Gastrocnemius medialis (tissue), 4 donors: Measurements from ENCODE around the gene MS4A8. TPM values are rescaled to one million over a fixed set of nuclear protein-coding genes. Genes with fewer than 3 reads are reported as not detected.

Experiments used
- ATAC-seq, 2 donors: fragments of 150-250 bp; one replicate each; pipeline ENCODE4 v1.9.1; 2016
- DNase-seq, 2 donors: peaks; one replicate each; pipeline ENCODE4 v3.0.0-alpha.2; 2019
- H3K27ac ChIP-seq, 4 donors: fragments of 200-600 bp; sonication (generic); 1 replicate in 1 of 4; 2 replicates in 3 of 4; pipeline ENCODE4 v1.5.1; 2016 to 2018; ENCODE audit warnings: mild to moderate bottlenecking in 2 of 4, moderate library complexity in 1 of 4
- H3K27me3 ChIP-seq, 3 donors: fragments of 200-600 bp; sonication (generic) in 2 of 3; 1 replicate in 1 of 3; 2 replicates in 2 of 3; pipeline versions ENCODE4 v1.5.1 to v1.6.0; 2016 to 2019; ENCODE audit warnings: mild to moderate bottlenecking in 1 of 3, moderate library complexity in 1 of 3
- H3K36me3 ChIP-seq, 2 donors: fragments of 200-600 bp; sonication (generic) in 1 of 2; one replicate each; pipeline ENCODE4 v1.5.1; 2017 to 2018
- H3K4me1 ChIP-seq, 2 donors: fragments of 200-600 bp; sonication (generic) in 1 of 2; one replicate each; pipeline ENCODE4 v1.5.1; 2016 to 2017; ENCODE audit warnings: mild to moderate bottlenecking in 2 of 2
- H3K4me3 ChIP-seq, 4 donors: fragments of 200-600 bp; sonication (generic) in 3 of 4; 1 replicate in 1 of 4; 2 replicates in 3 of 4; pipeline ENCODE4 v1.5.1; 2016 to 2019; ENCODE audit warnings: mild to moderate bottlenecking in 2 of 4
- H3K9me3 ChIP-seq, 3 donors: fragments of 200-600 bp; sonication (generic) in 2 of 3; 1 replicate in 1 of 3; 2 replicates in 2 of 3; pipeline ENCODE4 v1.5.1; 2016 to 2019
- POLR2A ChIP-seq, 2 donors: fragments of 450-650 bp; IDR thresholded peaks; one replicate each; pipeline ENCODE4 v1.6.1; 2017; ENCODE audit warnings: antibody characterized with exemption in 2 of 2, mild to moderate bottlenecking in 2 of 2, moderate library complexity in 2 of 2
- in situ Hi-C, 4 donors: fragments of 200-750 bp; cut with MboI; loops; one replicate each; pipeline versions ENCODE4 v1.15.0 to v1.8.0; 2017; ENCODE audit warnings: low sequenced_read_pairs in 4 of 4
- intact Hi-C: fragments of 100-400 bp; cut with DNase I; formaldehyde crosslinking; loops from one replicate; pipeline ENCODE4 v1.15.1; 2023; ENCODE audit warnings: low total_unique reads
- total RNA-seq, 4 donors: library from RNA; depleted of rRNA; stranded (reverse); fragments of >200 nt; gene quantifications; one replicate each; pipeline versions ENCODE4 v1.1.0 to v1.2.3, GENCODE V29; 2016
- TF ChIP-seq, protein P1 (sequence below), 5 experiments: fragments of 450-650 bp in 3 of 5; fragments of 200-600 bp in 2 of 5; sonication (generic) in 2 of 5; IDR thresholded peaks in 4 of 5; conservative IDR thresholded peaks in 1 of 5; 1 replicate in 4 of 5; 2 replicates in 1 of 5; pipeline ENCODE4 v1.5.1; 2016 to 2019; ENCODE audit warnings: antibody characterized with exemption in 5 of 5, mild to moderate bottlenecking in 3 of 5, moderate library complexity in 3 of 5

The MS4A8 gene
- total RNA-seq, 4 donors from 2014 or later = 0.36 to 0.44 TPM; not detected in 2

DNA sequence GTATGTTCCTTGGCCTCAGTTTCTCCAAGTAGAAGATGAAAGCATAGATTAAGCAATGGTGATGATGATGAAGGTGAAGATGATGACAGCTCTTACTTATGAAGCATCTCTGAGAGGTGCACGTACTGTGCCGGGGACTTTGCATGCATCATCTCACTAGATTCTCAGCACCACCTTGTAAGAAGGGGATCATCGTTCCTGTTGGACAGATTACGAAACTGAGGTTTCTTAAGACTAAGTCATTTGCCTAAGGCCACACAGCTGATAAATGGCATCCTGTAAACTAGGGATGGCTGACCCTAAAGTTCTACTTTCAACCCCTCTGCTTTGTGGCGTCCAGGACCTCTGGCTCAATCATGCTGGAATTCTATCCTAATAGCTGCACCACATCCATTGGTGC, 65.9 kb downstream of the MS4A8 start:
- no peak overlapping the region for H3K27ac ChIP-seq
- in situ Hi-C loops (no loop called here), intact Hi-C loops (no loop called here)
- peaks cover 0 to 5% (median 0%) of the 10 kb centered on the region in 3 donors for H3K27me3 ChIP-seq
- no peaks in the 10 kb centered on the region for H3K36me3 ChIP-seq
- peaks cover 6 to 14% of the 10 kb centered on the region in 2 donors for H3K4me1 ChIP-seq
- no peak for DNase-seq
- H3K9me3 ChIP-seq = no peaks in the 10 kb centered on the region
- ATAC-seq = no peak
- H3K4me3 ChIP-seq = no peak overlapping the region
- TF ChIP-seq, protein P1, sequence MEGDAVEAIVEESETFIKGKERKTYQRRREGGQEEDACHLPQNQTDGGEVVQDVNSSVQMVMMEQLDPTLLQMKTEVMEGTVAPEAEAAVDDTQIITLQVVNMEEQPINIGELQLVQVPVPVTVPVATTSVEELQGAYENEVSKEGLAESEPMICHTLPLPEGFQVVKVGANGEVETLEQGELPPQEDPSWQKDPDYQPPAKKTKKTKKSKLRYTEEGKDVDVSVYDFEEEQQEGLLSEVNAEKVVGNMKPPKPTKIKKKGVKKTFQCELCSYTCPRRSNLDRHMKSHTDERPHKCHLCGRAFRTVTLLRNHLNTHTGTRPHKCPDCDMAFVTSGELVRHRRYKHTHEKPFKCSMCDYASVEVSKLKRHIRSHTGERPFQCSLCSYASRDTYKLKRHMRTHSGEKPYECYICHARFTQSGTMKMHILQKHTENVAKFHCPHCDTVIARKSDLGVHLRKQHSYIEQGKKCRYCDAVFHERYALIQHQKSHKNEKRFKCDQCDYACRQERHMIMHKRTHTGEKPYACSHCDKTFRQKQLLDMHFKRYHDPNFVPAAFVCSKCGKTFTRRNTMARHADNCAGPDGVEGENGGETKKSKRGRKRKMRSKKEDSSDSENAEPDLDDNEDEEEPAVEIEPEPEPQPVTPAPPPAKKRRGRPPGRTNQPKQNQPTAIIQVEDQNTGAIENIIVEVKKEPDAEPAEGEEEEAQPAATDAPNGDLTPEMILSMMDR (IDR thresholded peaks at IDR 0.05 in 4 of 5, conservative IDR thresholded peaks at IDR 0.05 in 1 of 5) = no peak
- TF ChIP-seq POLR2A (IDR thresholded peaks at IDR 0.05) = no peak

Other genes starting within 250 kb of the MS4A8 start
- under 1 TPM in 1 of 4 donors, not detected in 3; 0.10 TPM for gene MS4A1, start 243.8 kb upstream of the MS4A8 start, total RNA-seq
- under 1 TPM in 1 of 4 donors, not detected in 3; 0.75 TPM for gene MS4A12, start 206.8 kb upstream of the MS4A8 start, total RNA-seq
- not detected for gene MS4A13, start 184.2 kb upstream of the MS4A8 start, total RNA-seq
- gene MS4A18, start 25.1 kb downstream of the MS4A8 start, total RNA-seq = not detected
- not detected for gene MS4A15, start 57.3 kb downstream of the MS4A8 start, total RNA-seq
- not detected for gene MS4A10, start 85.7 kb downstream of the MS4A8 start, total RNA-seq
- gene CCDC86, start 142.5 kb downstream of the MS4A8 start, total RNA-seq = 10 to 100 TPM; 23.8 to 36.2 (median 33.2) TPM
- gene PTGDR2, start 156.3 kb downstream of the MS4A8 start, total RNA-seq = 1 to 10 TPM in 2 of 4 donors, under 1 TPM in 2; 0.40 to 4.3 (median 1.3) TPM
- not detected for gene ZP1, start 167.9 kb downstream of the MS4A8 start, total RNA-seq
- gene PRPF19, start 207.0 kb downstream of the MS4A8 start, total RNA-seq = 10 to 100 TPM; 55.5 to 75.6 (median 71.9) TPM
- gene TMEM109, start 214.5 kb downstream of the MS4A8 start, total RNA-seq = 100 to 1,000 TPM in 2 of 4 donors, 10 to 100 TPM in 2; 56.5 to 105 (median 82.6) TPM
- 1 to 10 TPM; 2.5 to 3.7 (median 3.1) TPM for gene TMEM132A, start 224.8 kb downstream of the MS4A8 start, total RNA-seq